ENCODE measurements around the gene CHML. TPM values are rescaled to one million over a fixed set of nuclear protein-coding genes. Genes with fewer than 3 reads are reported as not detected.

Gene CHML
- total and polyA plus RNA-seq, 2 donors (not counting 1 experiment from before 2014, with no cell fraction given) = 9.7 to 34.0 TPM

- no peaks in the 10 kb centered on the region for H3K9me3 Mint-ChIP-seq (ENCODE audit: insufficient read depth)
- POLR2A ChIA-PET = no interaction called here
These were observed 48.4 kb downstream of the CHML start for GRCh38 chr1:241591736-241592135.

GRCh38 chr1:241591317-241591716 is 48.9 kb downstream of the CHML start:
- Histone ChIP-seq H4K20me1 (ENCODE audit: control insufficient read depth, insufficient read depth, low read length, poor library complexity, severe bottlenecking) (no peaks in the 10 kb centered on the region), H3K9ac (ENCODE audit: low read length) (no peak overlapping the region), H3K79me2 (ENCODE audit: control insufficient read depth, insufficient read depth, low read length) (no peaks in the 10 kb centered on the region), H3K9me3 (ENCODE audit: control extremely low read depth in 1 of 3, control insufficient read depth in 2 of 3, insufficient read depth in 1 of 3, low read length in 2 of 3) (no peaks in the 10 kb centered on the region), H3K27me3 (replicated peaks in 1 of 4; ENCODE audit: control extremely low read depth in 1 of 4, control insufficient read depth in 3 of 4, insufficient read depth in 4 of 4, low read length in 3 of 4) (no peaks in the 10 kb centered on the region), H3K4me2 (replicated peaks; ENCODE audit: low read depth, low read length, poor library complexity, severe bottlenecking) (no peak overlapping the region), H3K4me1 (ENCODE audit: control insufficient read depth in 2 of 2, insufficient read depth in 2 of 2, low read length in 2 of 2) (peaks cover 3% of the 10 kb centered on the region in 2 donors), H3K4me3 (ENCODE audit: control extremely low read depth in 1 of 5, extremely low read depth in 1 of 5, insufficient read depth in 1 of 5, low read depth in 2 of 5, low read length in 4 of 5) (no peak overlapping the region), H2AFZ (ENCODE audit: insufficient read depth, low read depth, low read length, poor library complexity, severe bottlenecking) (no peak overlapping the region), H3K27ac (ENCODE audit: low read length in 2 of 2) (peak overlapping the region in 1 of 2 donors; percentile 64), H3K36me3 (replicated peaks in 1 of 2; ENCODE audit: control extremely low read depth in 1 of 2, control insufficient read depth in 1 of 2, extremely low read depth in 1 of 2, insufficient read depth in 2 of 2, low read length in 1 of 2) (peaks cover 23 to 82% of the 10 kb centered on the region in 2 experiments)
- ChIA-PET CTCF (interaction anchor here (0.7 to 1.0 kb wide), 2 partner anchors 18 to 35 kb away, joined by 3 read pairs; no protein-coding TSS in a partner anchor), POLR2A (no interaction called here)
- ATAC-seq (ENCODE audit: low read depth) = no peak
- H3K27me3 Mint-ChIP-seq = no peaks in the 10 kb centered on the region
- no peak overlapping the region for H3K4me3 Mint-ChIP-seq
- no peaks in the 10 kb centered on the region for H3K9me3 Mint-ChIP-seq (ENCODE audit: insufficient read depth)
- TF ChIP-seq CTCF (IDR thresholded peaks at IDR 0.05) (no peak), EZH2 (IDR thresholded peaks at IDR 0.05; ENCODE audit: borderline replicate concordance, insufficient read depth, low read depth, low read length, poor library complexity, severe bottlenecking) (no peak)
- peak overlapping the region; percentile 86 for H3K27ac Mint-ChIP-seq
- H3K4me1 Mint-ChIP-seq = peaks cover 8% of the 10 kb centered on the region
- intact Hi-C loops (cut with micrococcal nuclease) = no loop called here
- no peak for DNase-seq

More at GRCh38 chr1:241591736-241592135, 48.4 kb downstream of the CHML start:
- Histone ChIP-seq H3K4me1 (ENCODE audit: control insufficient read depth in 2 of 2, insufficient read depth in 2 of 2, low read length in 2 of 2) (peaks cover 6 to 7% of the 10 kb centered on the region in 2 donors), H3K27ac (ENCODE audit: low read length in 2 of 2) (peak overlapping the region in 1 of 2 donors; percentile 64), H4K20me1 (ENCODE audit: control insufficient read depth, insufficient read depth, low read length, poor library complexity, severe bottlenecking) (no peaks in the 10 kb centered on the region), H3K27me3 (replicated peaks in 1 of 4; ENCODE audit: control extremely low read depth in 1 of 4, control insufficient read depth in 3 of 4, insufficient read depth in 4 of 4, low read length in 3 of 4) (no peaks in the 10 kb centered on the region), H3K9ac (ENCODE audit: low read length) (no peak overlapping the region), H2AFZ (ENCODE audit: insufficient read depth, low read depth, low read length, poor library complexity, severe bottlenecking) (no peak overlapping the region), H3K4me2 (replicated peaks; ENCODE audit: low read depth, low read length, poor library complexity, severe bottlenecking) (no peak overlapping the region), H3K79me2 (ENCODE audit: control insufficient read depth, insufficient read depth, low read length) (no peaks in the 10 kb centered on the region), H3K4me3 (ENCODE audit: control extremely low read depth in 1 of 5, extremely low read depth in 1 of 5, insufficient read depth in 1 of 5, low read depth in 2 of 5, low read length in 4 of 5) (no peak overlapping the region), H3K36me3 (replicated peaks in 1 of 2; ENCODE audit: control extremely low read depth in 1 of 2, control insufficient read depth in 1 of 2, extremely low read depth in 1 of 2, insufficient read depth in 2 of 2, low read length in 1 of 2) (peaks cover 23 to 79% of the 10 kb centered on the region in 2 experiments), H3K9me3 (ENCODE audit: control extremely low read depth in 1 of 3, control insufficient read depth in 2 of 3, insufficient read depth in 1 of 3, low read length in 2 of 3) (no peaks in the 10 kb centered on the region)
- WGBS (ENCODE audit: insufficient coverage) = 100% methylated on average over 1 of the region's 5 CpGs
- TF ChIP-seq EZH2 (IDR thresholded peaks at IDR 0.05; ENCODE audit: borderline replicate concordance, insufficient read depth, low read depth, low read length, poor library complexity, severe bottlenecking) = no peak
- TF ChIP-seq CTCF (IDR thresholded peaks at IDR 0.05) = no peak
- Mint-ChIP-seq H3K27ac (peak overlapping the region; percentile 86), H3K27me3 (no peaks in the 10 kb centered on the region), H3K4me1 (peaks cover 12% of the 10 kb centered on the region), H3K4me3 (no peak overlapping the region)
- CTCF ChIA-PET = interaction anchor here (1.0 kb wide), 1 partner anchor 34 kb away, joined by 3 read pairs; no protein-coding TSS in a partner anchor
- intact Hi-C loops (cut with micrococcal nuclease) = no loop called here
- DNase-seq = no peak
- ATAC-seq (ENCODE audit: low read depth) = no peak
